Fibroblast of the aortic adventitia (primary cell): Measurements from ENCODE around the gene DKC1. TPM values are rescaled to one million over a fixed set of nuclear protein-coding genes. Genes with fewer than 3 reads are reported as not detected.
A peak's percentile ranks its signal among the peaks of the same experiment; 100 is the strongest.

Experiments
- DNase-seq: peaks from one replicate; pipeline ENCODE4 v3.0.0-alpha.2; 2010; ENCODE audit warnings: low read depth
- H3K4me3 ChIP-seq: 2 replicates; pipeline ENCODE4 v1.5.1; 2011; ENCODE audit warnings: low read depth, mild to moderate bottlenecking, control low read depth, low read length, moderate library complexity
- total RNA-seq: library from RNA; depleted of rRNA; stranded (reverse); fragments of >200 nt; gene quantifications from 2 replicates; pipeline ENCODE4 v1.2.3, GENCODE V29; 2012; ENCODE audit warnings: low replicate concordance
- TF ChIP-seq, protein P1 (sequence below): IDR thresholded peaks from 2 replicates; pipeline ENCODE4 v1.5.1; 2011; ENCODE audit warnings: mild to moderate bottlenecking, low read length, control low read depth, inconsistent platforms; ENCODE audit not compliant: insufficient read depth

The DKC1 gene
- total RNA-seq, 1 donor: 36.5 TPM

DNA sequence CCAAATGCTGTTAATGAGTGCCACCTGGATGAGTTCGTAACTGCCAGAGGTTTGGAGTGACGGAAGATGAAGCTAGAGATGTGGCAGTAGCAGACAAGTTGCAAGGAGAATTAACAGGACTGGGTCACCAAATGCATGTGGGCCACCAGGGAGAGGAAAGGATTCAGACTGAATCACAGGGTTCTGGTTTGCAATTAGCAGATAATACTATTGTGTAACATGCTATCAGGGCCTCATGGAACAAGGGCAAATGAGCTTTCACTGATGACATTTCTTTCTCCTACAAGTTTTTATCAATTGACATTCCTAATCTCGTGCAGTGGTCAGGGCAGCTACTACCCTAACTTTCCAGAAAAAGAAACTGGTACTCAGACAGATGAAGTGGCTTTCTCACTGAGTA is 33.2 kb upstream of the DKC1 start:
- H3K4me3 ChIP-seq: no peak overlapping the region
- no peak for DNase-seq
- TF ChIP-seq, protein P1, sequence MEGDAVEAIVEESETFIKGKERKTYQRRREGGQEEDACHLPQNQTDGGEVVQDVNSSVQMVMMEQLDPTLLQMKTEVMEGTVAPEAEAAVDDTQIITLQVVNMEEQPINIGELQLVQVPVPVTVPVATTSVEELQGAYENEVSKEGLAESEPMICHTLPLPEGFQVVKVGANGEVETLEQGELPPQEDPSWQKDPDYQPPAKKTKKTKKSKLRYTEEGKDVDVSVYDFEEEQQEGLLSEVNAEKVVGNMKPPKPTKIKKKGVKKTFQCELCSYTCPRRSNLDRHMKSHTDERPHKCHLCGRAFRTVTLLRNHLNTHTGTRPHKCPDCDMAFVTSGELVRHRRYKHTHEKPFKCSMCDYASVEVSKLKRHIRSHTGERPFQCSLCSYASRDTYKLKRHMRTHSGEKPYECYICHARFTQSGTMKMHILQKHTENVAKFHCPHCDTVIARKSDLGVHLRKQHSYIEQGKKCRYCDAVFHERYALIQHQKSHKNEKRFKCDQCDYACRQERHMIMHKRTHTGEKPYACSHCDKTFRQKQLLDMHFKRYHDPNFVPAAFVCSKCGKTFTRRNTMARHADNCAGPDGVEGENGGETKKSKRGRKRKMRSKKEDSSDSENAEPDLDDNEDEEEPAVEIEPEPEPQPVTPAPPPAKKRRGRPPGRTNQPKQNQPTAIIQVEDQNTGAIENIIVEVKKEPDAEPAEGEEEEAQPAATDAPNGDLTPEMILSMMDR: no peak

DNA sequence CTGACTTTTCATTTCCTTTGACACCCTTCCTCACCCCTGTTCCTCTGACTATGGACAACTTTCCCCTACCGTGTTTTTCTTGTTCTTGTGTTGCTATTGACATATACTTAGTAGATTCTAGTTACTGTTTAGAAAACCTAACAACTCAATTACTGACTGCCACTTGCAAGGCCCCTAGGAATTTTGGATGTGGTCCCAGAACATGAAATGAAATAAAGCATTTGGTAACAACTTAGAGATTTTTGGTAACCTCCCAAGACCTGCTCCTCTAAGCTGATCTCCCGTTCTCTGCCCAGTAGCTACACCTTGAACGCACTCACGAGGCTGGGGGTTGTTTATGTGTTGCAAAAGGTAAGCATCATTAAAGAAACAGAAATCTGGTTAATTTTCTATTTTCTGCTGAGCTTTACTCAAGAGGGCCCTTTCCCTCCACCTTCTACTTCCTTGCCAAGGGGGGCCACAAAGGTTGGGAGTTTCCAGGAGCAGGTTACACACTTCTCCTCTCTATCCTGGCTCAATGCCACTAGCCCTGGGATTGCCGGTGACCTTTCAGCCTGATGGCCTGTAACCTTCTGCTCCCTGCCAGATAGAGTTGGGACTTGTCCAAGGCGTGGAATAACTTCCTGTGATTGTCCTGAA is 32.3 kb upstream of the DKC1 start:
- DNase-seq: peak; percentile 88
- no peak overlapping the region for H3K4me3 ChIP-seq

DNA sequence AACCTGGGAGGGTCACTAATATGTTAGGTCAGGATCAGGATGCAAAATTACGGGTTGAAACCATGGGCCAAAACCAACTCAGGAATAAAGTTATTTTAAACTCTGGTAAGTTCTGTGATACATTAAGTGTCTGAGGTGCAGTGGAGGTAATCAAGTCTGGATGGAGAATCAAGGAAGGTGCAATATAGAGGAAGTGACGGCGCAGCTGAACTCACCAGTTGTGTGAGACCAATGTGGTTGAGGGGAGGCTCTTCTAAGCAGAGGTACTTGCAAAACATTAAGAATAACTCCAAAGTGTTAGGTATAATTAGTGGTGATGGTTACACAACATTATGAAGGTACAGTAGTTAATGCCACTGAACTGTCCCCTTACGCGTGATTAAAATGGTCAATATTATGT is 31.5 kb upstream of the DKC1 start:
- DNase-seq: no peak
- no peak overlapping the region for H3K4me3 ChIP-seq
- TF ChIP-seq, protein P1: no peak

More for the DNA sequence above, 32.3 kb upstream of the DKC1 start:
- TF ChIP-seq, protein P1: no peak

DNA sequence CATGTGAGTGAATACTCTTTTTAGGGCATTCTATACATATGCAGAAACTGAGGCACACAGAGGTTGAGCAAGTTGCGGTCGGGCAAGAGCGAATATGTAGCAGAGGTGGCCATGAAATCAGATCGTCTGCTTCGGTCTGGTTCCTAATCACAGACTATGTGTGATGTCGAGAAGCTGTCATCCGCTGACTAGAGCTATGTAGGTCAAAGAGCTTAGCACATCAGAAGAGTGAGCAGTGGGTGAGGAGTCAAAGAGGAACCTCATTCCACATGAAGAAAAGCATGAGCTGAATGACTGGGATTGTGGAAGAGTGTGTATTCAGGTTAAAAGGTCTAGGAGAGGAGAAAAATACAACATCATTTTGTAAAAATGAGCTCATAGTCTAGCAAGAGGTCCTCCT is 30.8 kb upstream of the DKC1 start:
- TF ChIP-seq, protein P1: no peak
- H3K4me3 ChIP-seq: no peak overlapping the region
- DNase-seq: no peak

DNA sequence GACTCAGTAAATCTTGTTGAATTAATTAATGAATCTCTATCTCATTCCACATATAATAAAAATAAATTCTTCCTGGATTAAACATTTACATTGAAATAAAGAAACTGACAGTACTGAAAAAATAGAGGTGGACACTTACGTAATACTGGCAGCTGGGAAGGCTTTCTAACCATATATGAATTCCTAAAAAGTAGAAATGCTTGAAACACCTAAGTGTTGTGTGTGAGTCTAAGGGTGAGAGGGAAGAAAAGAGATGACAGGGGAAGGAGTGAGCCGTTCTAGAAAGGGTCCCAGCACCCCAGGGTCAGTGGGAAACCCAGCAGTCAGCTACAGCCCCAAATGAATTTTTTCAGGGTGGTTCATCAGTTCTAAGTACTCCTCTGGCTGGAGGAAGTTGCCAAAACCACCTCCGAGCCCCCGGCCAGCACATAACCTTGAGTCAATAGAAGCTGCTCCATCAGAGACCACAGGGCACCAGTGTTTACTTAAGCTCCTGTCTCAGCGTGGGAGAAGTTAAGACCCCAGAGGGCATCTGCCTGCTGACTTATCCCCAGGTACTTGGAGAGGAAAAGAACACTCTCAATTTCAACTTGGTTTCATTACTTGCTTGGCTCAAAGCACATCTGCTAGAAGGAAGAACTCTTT is 30.1 kb upstream of the DKC1 start:
- DNase-seq: no peak
- H3K4me3 ChIP-seq: no peak overlapping the region
- TF ChIP-seq, protein P1: no peak

DNA sequence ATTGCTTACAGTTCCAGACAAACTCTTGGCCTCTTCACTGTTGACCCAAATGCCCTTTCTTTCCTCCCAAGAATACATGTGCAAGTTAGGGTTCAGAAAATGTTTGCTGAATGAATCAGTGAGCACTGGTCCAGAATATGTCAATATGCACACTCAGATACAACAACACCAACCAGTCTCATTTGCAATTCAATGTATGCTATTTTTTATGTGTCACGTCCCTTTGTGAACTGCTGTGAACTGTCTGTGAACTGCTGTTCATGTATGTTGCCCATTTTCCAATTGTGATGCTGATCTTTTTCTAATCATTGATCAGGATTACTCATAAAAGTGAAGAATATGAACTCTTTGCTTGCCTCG is 29.6 kb upstream of the DKC1 start:
- peak; percentile 40 for DNase-seq
- TF ChIP-seq, protein P1: no peak
- H3K4me3 ChIP-seq: no peak overlapping the region
